ENCODE measurements around the gene SFSWAP.
"Not testable (repeated sequence)": the region's sequence is repeated elsewhere in the genome, so short reads cannot be mapped to it uniquely, and the experiment has no call there.

The SFSWAP gene

DNA sequence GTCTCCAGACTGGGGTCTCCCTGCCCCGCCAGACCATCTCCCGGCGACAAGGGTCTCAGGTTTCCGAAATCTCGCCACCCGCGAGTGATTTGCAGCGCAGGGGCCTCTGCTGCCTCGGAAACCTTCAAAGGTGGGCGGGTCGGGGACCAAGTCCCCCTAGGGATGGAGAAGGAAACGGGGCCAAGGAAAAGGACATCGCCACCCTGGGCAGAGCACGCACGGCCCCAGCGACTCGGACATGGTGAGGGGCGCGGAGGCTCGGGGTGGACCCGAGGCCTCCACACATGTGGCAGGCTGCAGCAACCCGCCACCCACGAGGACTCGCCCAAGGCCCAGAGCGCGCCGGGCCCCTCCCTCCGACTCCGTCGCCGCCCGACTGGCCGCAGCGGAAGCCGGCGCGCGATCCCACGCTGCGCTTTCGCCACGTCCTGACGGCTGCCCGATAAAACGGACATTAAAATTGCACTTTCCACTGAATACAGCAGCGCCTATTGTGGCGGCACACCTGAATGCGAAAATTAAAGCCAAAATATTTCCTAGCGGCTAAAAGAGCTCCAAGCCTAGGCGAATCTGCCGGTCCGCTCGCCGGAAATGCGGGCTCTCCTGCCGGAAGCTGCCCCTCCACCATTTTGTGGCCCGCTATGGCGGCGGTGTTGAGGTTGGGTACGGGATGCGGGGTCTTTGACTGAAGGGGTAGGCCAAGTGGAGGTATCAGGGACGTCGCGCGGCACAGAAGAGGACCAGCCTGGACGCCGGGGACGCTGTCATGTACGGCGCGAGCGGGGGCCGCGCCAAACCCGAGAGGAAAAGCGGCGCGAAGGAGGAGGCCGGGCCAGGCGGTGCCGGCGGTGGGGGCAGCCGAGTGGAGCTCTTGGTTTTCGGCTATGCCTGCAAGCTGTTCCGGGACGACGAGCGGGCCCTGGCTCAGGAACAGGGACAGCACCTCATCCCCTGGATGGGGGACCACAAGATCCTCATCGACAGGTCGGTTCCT, at the start of gene SFSWAP:
Gene SFSWAP (plus strand): TSS at position 627 of the 994 bp plus-strand sequence. CDS start 140 bp downstream, at position 767.
- DNase-seq (ENCODE audit: low read depth in 2 of 3, low spot score in 2 of 3), result peak; percentile 43 to 59 (median 59)

DNA sequence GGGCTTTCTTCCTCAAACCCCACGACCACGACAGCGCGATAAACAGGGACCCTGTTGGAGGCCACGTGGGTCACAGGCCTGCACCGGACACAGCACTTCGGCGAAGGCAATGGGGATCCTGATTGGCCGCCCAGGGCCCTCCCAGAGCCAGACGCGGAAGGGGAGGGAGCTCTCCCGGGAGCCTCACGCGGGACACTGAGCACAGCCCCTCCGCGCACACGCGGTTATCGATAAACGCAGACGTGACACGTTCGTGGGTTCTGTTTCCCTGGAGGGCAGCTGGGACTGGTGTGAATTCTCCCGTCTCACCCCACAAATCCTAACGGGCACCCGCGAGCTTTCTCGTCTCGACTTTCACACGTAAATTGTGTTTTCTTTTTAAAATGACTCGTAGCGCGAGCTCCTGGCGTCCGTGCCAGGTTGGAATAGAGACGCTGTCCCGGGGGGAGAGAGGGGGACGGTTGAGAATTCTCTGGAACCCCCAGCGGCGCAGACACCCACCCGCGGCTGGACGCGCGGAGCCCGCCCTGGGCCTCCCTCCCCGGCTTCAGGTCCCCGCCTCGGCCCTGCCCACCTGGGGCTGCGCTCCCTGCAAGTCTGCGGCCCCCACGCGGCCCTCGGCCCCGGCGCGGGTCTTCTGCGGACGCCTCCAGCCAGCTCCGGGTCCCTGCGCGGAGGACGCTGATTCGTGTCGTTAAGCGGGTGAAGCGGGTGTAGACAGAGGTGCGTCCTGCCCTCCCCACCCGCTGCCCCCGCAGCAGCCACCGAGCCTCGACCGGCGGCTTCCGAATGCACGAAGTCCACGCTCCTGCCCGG, 49.5 kb upstream of the SFSWAP start:
- not testable (repeated sequence) for DNase-seq (ENCODE audit: low read depth in 2 of 3, low spot score in 2 of 3)

DNA sequence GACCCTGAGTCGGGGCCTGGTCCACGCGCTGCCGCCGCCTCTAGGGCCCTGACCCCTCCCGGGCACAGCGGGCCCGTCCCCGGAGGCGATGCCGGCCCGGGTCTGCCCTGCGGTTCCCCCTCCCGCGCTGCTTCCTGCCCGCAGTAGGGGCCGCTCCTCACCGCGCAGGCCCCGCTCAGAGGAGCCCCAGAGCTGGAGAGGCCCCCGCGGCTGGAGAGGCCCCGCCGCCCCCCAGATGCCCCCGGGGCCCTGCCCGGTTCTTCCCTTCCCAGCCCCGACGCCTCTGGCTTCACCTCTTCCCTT, 49.0 kb upstream of the SFSWAP start:
- not testable (repeated sequence) for DNase-seq (ENCODE audit: low read depth in 2 of 3, low spot score in 2 of 3)

DNA sequence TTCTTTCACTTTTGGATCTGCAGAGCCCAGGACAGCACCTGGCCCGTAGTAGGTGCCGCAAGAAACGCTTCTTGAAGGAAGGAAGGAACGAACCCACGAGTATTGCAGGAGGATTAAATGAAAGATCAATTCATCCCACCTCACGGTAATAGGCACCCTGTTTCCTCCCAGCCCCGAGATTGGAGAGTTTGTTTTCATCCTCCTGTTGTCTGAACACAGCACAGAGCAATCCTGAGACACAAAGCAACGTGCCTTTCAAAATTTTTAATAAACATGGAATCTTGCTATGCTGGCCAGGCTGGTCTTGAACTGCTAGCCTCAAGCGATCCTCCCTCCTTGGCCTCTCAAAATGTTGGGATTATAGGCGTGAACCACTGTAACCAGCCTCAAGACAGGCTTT, 48.5 kb upstream of the SFSWAP start:
- DNase-seq (ENCODE audit: low read depth in 2 of 3, low spot score in 2 of 3), result not testable (repeated sequence)

DNA sequence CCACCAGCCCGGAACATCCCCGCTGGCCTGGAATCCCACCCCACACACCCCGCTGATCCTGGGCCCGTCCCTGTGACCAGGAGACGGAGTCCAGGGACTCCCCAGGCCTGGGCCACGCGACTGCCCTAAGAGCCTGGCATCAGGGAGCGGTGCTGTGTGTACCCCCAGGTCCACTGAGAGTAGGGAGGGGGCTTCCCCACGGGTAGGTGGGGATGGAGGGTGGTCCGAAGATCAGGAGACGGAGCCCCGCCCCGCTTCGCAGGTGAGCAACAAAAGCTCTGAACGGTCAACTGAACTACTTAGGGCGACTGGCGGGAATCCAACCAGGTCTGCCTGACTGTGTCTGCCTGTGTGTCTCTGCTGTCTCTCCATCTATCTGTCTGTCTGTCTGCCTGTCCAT, 45.2 kb upstream of the SFSWAP start:
- DNase-seq (ENCODE audit: low read depth in 2 of 3, low spot score in 2 of 3), result not testable (repeated sequence)

DNA sequence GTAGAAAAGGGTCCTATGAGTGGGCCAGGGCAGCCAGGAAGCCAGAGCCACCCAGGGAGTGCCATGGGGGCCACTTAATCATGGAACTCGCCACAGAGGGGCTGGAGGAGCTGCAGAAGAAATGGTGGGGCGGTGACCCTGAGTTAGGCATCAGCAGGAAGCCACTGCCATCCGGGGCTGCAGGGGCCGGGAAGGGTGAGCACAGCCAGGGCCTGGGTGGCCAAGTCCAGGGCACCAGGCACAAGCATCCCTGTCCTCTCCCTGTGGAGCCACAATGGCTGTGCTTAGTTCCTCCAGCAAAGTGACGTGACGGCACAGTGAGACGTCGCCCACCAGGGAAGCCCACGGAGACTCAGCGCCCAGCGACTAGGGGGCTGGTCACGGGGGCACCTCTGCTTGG, 44.4 kb upstream of the SFSWAP start:
- not testable (repeated sequence) for DNase-seq (ENCODE audit: low read depth in 2 of 3, low spot score in 2 of 3)

DNA sequence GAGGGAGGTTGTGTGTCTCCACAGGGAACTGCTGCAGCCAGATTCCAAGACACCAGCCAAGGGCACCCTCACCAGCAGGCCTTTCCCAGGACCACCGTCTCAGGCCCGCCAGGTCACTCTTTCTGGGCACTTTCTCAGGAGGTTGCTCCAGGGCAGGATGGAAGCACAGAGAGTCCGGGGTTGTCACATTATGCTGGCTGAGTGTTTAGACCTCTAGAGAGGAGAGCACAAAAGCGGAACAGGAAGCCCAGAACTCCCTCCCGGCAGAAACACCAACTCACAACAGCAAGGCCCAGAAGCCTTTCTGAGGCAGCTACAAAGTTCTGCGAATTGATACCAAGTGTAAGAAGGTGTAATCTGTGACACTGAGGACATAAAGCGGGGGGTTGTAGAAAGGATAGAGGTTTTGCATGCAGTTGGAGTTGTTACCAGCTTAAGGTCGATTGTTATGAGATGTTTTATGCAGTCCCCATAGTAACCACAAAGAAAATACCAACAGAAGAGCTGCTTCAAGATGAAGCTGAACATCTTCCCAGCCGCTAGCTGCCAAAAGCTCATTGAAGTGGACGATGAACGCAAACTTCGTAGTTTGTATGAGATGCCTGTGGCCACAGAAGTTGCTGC, 43.8 kb upstream of the SFSWAP start:
- not testable (repeated sequence) for DNase-seq (ENCODE audit: low read depth in 2 of 3, low spot score in 2 of 3)

DNA sequence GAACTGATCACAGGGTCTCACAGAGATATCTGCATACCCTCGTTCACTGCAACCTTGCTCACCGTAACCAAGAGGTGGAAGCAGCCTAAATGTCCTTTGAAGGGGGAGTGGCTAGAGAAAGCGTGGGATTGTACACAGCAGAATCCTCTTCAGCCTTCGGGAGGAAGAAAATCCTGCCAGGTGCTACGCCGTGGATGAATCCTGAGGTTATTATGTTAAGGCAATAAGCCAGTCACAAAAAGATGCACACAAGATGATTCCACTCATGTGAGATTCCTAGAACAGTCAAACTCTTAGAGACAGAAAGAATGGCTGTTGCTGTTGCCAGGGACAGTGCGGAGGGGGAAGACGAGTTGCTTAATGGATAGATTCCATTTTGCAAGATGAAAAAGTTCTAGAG, 39.6 kb upstream of the SFSWAP start:
- DNase-seq (ENCODE audit: low read depth in 2 of 3, low spot score in 2 of 3), result no peak

DNA sequence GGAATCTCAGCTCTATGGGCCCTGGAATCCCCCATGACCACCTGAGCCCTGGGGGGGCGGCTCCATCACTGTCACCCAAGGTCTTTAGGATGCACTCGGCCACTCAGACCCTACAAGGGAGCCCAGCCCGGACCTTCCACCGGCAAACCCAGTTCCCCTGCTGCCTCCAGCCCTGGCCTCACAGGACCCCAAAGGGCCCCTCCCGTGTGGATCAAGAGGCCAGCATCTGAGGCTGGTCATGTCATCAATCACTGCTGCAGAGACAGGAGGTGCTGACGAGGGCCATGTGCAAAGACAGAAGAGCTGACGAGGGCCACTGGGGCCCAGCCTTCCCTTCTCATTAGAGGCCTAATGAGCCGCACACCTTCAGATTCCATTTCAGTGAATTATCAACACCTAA, 39.0 kb upstream of the SFSWAP start:
- no peak for DNase-seq (ENCODE audit: low read depth in 2 of 3, low spot score in 2 of 3)

DNA sequence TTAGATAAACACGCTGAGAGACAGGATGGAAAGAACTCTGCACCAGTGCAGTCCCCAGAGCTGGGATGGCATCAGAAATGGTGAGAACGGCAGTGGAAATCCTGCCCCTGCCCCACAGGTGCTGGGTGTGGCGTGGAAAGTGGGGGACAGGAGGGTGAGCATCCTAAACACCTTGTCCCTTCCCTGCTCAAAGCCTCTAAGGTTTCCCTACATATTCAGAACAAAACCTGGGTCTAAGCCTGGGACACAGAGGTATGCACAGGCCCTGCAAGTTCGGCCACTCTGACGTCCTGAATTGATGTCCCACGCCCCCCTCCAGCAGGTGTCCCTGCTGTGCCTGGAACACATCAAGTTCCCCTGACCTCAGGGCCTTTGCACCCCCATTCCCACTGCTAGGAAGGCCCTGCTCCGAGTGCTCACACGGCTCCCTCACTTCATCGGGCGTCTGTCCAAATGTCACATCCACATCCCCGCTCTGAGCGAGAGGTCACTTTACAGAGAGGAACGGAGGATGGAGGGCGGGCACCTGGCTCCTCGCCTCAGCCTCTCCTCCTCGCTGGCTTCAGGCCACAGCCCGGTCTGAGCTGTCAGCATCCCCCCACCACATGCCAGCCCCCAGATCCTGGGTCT, 38.5 kb upstream of the SFSWAP start:
- DNase-seq (ENCODE audit: low read depth in 2 of 3, low spot score in 2 of 3), result no peak

DNA sequence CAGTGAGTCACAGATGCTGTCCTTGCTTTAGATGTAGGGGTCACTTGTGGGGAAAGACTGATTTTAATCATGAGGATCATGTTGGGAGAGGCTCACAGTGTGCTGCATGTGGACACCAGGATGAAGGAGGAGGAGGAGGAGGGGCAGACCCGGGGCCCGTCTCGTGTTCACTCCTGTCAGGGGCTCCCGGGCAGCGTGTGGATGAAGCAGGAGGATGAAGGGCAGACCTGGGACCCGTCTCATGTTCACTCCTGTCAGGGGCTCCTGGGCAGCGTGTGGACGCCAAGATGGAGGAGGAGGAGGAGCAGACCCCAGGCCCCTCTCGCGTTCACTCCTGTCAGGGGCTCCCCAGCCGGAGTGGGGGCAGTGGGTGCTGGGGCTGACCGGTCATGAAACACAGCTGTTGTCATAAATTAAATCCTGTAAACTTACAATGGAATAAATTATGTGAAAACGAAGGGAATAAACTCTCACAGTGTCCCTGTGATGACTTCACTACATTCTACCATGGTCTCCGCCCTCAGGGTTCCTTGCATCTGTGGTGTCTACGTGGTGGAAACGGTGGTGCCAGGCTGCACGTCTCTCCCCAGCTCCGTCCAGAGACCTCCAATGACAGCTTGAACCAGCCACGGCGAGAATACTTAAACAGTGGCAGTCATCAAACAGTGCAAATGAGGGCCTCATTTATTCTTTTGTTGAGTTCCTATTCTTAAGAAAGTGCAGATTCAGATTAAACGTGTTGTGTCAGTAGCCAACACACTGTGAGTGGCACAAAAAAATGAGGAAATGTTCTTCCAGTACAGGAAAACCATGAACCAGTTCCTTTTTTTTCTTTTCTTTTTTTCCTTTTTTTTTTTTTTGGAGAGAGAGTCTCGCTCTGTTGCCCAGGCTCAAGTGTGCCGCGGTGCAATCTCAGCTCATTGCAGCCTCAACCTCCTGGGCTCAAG, 37.7 kb upstream of the SFSWAP start:
- DNase-seq (ENCODE audit: low read depth in 2 of 3, low spot score in 2 of 3), result no peak

DNA sequence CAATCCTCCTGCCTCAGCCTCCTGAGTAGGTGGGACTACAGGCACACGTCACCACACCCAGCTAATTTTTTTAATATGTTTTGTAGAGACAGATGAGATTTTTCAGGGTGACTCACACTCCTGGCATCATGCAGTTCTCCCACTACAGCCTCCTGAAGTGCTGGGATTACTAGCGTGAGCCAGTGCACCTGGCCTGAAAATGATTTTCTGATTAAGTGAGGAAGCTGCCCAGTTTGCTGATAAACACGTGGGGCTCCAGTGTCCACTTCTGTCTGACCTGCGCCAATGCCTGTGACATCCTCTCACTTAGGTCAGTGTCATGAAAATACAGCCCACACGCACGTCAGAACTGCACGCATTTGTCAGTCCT, 37.0 kb upstream of the SFSWAP start:
- no peak for DNase-seq (ENCODE audit: low read depth in 2 of 3, low spot score in 2 of 3)

DNA sequence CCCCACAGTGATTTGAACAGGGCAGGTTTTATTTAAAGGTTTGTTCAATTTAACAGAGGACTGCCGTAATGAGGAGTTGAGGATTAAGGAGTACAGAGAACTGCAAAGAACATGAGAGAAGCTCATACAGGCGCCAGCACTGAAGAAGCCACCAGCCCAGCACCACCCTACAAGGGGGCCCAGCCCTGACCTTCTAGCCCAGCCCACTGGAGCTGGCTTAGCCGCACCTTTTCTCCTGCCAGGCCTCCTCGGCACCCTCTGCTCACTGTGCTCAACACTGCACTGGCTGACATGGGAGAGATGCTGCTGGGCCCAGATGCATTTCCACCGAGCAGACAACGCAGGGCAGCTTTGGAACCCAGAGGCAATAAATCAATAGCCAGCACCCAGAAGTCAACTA, 36.5 kb upstream of the SFSWAP start:
- DNase-seq (ENCODE audit: low read depth in 2 of 3, low spot score in 2 of 3), result no peak

DNA sequence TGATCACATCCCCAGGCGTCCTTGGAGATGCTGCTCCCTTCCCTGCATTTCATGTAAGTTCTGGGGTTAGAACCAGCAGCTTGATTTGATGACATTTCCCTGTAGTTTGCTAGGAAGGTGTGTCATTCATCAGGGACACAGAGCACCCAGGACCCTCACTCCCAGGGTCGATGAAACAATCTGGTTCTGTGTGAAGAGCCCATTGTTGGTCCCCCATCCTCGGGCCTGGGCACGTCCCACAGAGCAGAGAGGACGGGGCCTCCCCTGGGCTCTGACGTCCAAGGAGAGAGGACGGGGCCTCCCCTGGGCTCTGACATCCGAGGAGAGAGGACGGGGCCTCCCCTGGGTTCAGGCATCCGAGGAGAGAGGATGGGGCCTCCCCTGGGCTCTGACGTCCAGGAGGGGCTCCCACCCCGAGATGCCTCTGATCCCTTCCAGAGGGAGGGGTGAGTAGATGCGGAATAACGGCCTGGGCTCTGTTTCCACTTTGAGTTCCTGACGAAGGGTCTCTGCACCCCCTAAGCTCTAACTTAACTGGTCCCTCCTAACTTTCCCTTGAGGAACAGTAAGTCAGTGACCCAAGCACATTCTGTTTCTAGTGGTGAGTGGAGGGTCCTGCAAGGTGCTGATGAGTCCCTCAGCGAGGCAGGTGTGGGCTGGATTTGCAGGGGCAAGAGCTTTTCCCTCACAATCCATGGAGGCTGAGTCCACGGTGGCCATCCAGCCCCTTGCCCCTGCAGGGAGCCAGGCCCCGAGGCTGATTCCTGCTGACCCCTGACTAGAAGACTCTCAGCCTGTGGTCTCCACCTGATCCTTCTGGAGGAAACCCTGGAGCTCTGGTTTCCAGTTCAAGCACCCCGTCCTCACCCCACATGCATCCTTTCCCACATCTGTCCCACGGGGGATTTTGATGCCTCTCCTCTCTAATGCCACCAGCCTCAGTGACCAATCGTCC, 35.5 kb upstream of the SFSWAP start:
- no peak for DNase-seq (ENCODE audit: low read depth in 2 of 3, low spot score in 2 of 3)

DNA sequence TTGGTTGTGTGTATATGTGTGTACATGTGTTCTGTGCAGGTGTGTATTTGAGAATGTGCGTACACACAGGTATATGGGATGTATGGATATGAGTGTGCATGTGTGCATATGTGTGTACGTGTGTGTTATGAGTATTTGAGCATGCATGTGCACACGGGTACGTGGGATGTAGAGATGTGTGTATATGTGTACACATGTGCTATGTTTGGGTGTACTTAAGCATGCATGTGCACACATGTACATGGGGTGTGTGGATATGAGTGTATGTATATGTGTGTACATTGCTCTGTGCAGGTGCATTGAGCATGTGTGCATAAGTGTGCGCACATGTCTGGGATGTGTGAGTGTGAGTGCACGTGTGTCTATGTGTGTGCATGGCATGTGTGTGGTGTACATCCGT, 34.3 kb upstream of the SFSWAP start:
- DNase-seq (ENCODE audit: low read depth in 2 of 3, low spot score in 2 of 3), result no peak

DNA sequence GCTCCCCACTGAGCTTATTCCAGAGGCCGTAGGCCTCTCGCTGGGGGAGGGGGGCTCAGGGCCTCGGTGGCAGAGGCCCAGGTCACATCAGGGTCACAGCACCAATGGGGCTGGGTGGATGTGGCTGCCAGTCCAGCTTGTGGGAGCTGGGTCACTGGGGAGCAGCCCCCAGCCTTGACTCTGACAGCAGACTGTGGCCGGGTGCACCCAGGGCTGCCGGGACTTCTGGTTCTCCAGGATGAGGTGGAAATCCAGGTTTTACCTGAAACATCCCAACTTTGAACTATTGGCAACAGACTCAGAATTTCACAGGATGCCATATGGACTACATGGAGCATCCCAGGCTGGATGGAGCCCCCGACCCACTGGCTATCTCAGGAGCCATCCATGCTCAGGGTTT, 33.8 kb upstream of the SFSWAP start:
- not testable (repeated sequence) for DNase-seq (ENCODE audit: low read depth in 2 of 3, low spot score in 2 of 3)

DNA sequence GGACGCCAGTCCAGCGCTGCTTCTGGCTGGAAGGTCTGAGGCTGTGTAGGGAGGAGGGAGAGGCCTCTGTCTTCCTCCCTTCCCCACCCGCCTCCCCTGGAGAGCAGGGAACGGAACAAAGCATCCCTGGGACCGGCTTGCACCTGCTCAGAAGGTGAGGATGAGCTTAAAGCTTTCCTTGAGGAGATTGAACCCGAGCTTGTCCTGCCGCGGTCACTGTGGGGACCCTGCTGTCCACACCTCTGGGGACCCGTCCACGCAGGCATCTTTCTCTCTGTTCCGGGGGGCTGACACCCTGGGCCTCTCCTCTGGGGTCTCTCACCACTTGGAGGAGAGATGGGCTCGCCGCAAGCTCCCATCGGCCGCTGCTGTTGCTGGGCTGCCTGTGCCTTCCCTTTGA, 33.2 kb upstream of the SFSWAP start:
- no peak for DNase-seq (ENCODE audit: low read depth in 2 of 3, low spot score in 2 of 3)

DNA sequence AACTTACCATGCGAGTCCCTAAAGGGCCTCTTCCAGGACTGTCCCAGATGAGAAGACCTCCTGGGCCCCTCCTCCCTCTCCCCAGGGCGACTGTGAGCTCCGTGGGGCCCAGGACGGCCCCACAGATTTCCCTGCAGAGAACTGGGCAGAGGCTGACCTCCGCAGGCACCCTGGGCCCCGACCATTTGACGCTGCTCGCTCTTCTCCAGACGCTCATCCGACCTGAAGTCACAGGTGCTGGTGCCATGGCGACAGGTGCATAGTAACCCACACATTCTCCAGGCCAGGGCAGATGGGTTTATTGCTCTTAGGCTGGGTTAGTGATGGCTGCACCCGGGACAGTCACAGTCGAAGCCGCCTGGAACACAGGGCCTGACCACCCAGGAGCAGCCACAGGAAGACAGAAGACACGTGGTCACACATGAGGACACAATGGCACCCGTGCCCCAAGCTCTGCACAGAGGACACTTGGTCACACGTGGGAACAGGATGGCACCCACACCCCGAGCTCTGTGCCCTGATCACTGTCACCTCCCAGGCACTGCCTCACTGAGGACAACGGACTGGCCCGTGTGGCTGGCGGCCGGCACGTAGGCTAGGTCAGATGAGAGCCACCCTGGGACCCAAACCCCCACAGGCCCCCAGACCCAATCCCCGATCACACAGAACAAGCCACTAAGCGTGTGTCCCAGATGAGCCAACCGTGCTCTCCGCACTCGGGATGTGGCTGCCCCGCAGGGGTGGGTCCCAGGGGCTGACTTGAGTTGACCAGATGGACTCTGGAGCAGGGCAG, 32.3 kb upstream of the SFSWAP start:
- not testable (repeated sequence) for DNase-seq (ENCODE audit: low read depth in 2 of 3, low spot score in 2 of 3)
